Hepatocyte (in vitro differentiated cells): ENCODE measurements around the gene SLAIN2. TPM values are rescaled to one million over a fixed set of nuclear protein-coding genes. Genes with fewer than 3 reads are reported as not detected.

Experiments used
- DNase-seq: peaks from one replicate; pipeline ENCODE4 v3.0.0-alpha.2; 2016; ENCODE audit warnings: low spot score
- H2AFZ ChIP-seq: fragments of 200-600 bp; sonication (generic); 2 replicates; pipeline ENCODE4 v1.6.0; 2016; ENCODE audit warnings: antibody characterized with exemption, mild to moderate bottlenecking
- H3K27ac ChIP-seq: fragments of 200-600 bp; sonication (generic); 2 replicates; pipeline ENCODE4 v1.5.1; 2016; ENCODE audit warnings: mild to moderate bottlenecking
- H3K27me3 ChIP-seq: fragments of 200-600 bp; sonication (generic); 2 replicates; pipeline ENCODE4 v1.6.1; 2016
- H3K36me3 ChIP-seq: fragments of 200-600 bp; sonication (generic); replicated peaks from 2 replicates; pipeline ENCODE4 v1.5.1; 2016; ENCODE audit warnings: low read depth; ENCODE audit not compliant: insufficient read depth
- H3K4me1 ChIP-seq: fragments of 200-600 bp; sonication (generic); 2 replicates; pipeline ENCODE4 v1.5.1; 2016; ENCODE audit warnings: mild to moderate bottlenecking, moderate library complexity; ENCODE audit not compliant: insufficient read depth
- H3K4me2 ChIP-seq: fragments of 200-600 bp; sonication (generic); 2 replicates; pipeline ENCODE4 v1.6.0; 2016
- H3K4me3 ChIP-seq: fragments of 200-600 bp; sonication (generic); 2 replicates; pipeline ENCODE4 v1.5.1; 2016; ENCODE audit warnings: mild to moderate bottlenecking
- H3K79me2 ChIP-seq: fragments of 200-600 bp; sonication (generic); 2 replicates; pipeline ENCODE4 v1.6.0; 2017; ENCODE audit warnings: mild to moderate bottlenecking
- H3K9me2 ChIP-seq: fragments of 200-600 bp; sonication (generic); replicated peaks from 2 replicates; pipeline ENCODE4 v1.6.0; 2017; ENCODE audit warnings: mild to moderate bottlenecking; ENCODE audit not compliant: insufficient read depth
- H3K9me3 ChIP-seq: fragments of 200-600 bp; sonication (generic); 2 replicates; pipeline ENCODE4 v1.5.1; 2016; ENCODE audit warnings: low read depth, mild to moderate bottlenecking
- H4K20me1 ChIP-seq: fragments of 200-600 bp; sonication (generic); 2 replicates; pipeline ENCODE4 v1.6.0; 2016; ENCODE audit warnings: mild to moderate bottlenecking; ENCODE audit not compliant: insufficient read depth, poor library complexity, severe bottlenecking
- EZH2 ChIP-seq: fragments of 200-600 bp; sonication (generic); IDR thresholded peaks from 2 replicates; pipeline ENCODE4 v1.6.1; 2016; ENCODE audit warnings: antibody characterized with exemption, mild to moderate bottlenecking, borderline replicate concordance
- EZH2phosphoT487 ChIP-seq: fragments of 200-600 bp; sonication (generic); IDR thresholded peaks from one replicate; pipeline ENCODE4 v1.6.1; 2018; ENCODE audit warnings: antibody characterized with exemption, mild to moderate bottlenecking, low read depth, moderate library complexity; ENCODE audit not compliant: unreplicated experiment, severe bottlenecking
- WGBS: methylation state at CpG from one replicate; pipeline ENCODE4 v1.1.6; 2016; ENCODE audit warnings: low lambda C conversion rate; ENCODE audit errors: missing lambda C conversion rate; 5-methylcytosine and 5-hydroxymethylcytosine counted together
- polyA plus RNA-seq: library from polyadenylated mRNA; unstranded; fragments of >200 nt; fragmentation: Nextera tagmentation; extraction: Ambion mirVana; gene quantifications from 2 replicates; pipeline ENCODE4 v1.2.1, GENCODE V29; 2016
- total RNA-seq: library from RNA; depleted of rRNA; stranded (reverse); fragments of >200 nt; gene quantifications from 2 replicates; pipeline ENCODE4 v1.2.3, GENCODE V29; 2014
- TF ChIP-seq, protein P1 (sequence below): fragments of 200-600 bp; sonication (generic); IDR thresholded peaks from 2 replicates; pipeline ENCODE4 v1.5.1; 2016; ENCODE audit warnings: antibody characterized with exemption, mild to moderate bottlenecking; ENCODE audit not compliant: poor library complexity

Gene SLAIN2
- total and polyA plus RNA-seq, 2 experiments from 2014 or later: 40.1 to 67.6 TPM

- TF ChIP-seq, protein P1, sequence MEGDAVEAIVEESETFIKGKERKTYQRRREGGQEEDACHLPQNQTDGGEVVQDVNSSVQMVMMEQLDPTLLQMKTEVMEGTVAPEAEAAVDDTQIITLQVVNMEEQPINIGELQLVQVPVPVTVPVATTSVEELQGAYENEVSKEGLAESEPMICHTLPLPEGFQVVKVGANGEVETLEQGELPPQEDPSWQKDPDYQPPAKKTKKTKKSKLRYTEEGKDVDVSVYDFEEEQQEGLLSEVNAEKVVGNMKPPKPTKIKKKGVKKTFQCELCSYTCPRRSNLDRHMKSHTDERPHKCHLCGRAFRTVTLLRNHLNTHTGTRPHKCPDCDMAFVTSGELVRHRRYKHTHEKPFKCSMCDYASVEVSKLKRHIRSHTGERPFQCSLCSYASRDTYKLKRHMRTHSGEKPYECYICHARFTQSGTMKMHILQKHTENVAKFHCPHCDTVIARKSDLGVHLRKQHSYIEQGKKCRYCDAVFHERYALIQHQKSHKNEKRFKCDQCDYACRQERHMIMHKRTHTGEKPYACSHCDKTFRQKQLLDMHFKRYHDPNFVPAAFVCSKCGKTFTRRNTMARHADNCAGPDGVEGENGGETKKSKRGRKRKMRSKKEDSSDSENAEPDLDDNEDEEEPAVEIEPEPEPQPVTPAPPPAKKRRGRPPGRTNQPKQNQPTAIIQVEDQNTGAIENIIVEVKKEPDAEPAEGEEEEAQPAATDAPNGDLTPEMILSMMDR: no peak
- TF ChIP-seq EZH2: no peak
- no peak for TF ChIP-seq EZH2phosphoT487
- no peak overlapping the region for H3K4me3 ChIP-seq
- no peak for DNase-seq
- H2AFZ ChIP-seq: no peak overlapping the region
- H4K20me1 ChIP-seq: no peaks in the 10 kb centered on the region
- H3K9me2 ChIP-seq: no peaks in the 10 kb centered on the region
- no peaks in the 10 kb centered on the region for H3K79me2 ChIP-seq
- no peaks in the 10 kb centered on the region for H3K9me3 ChIP-seq
- H3K4me1 ChIP-seq: no peaks in the 10 kb centered on the region
- H3K4me2 ChIP-seq: no peak overlapping the region
- 100% methylated on average over 2 of the region's 2 CpGs for WGBS
- H3K27me3 ChIP-seq: no peaks in the 10 kb centered on the region
- no peak overlapping the region for H3K27ac ChIP-seq
- no peaks in the 10 kb centered on the region for H3K36me3 ChIP-seq
Observed at GRCh38 chr4:48421101-48421500, 79.8 kb downstream of the SLAIN2 start.

DNA sequence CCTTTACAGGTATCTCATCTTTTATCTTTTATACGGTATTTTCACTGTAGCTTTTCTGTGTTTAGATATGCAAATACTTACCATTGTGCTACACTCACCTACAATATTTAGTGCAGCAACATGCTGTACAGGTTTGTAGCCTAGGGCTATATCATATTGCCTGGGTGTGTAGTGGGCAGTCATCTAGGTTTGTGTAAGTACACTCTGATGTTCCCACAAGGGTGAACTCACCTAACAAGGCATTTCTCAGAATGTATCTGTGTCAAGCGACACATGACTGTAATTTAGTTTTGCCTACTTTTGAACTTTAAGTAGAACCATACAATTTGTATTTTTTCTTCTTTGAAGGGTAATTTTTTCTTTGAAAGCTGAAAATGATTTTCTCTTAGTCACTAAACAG, 87.6 kb downstream of the SLAIN2 start:
- no peaks in the 10 kb centered on the region for H3K79me2 ChIP-seq
- no peak for TF ChIP-seq EZH2
- no peak for TF ChIP-seq EZH2phosphoT487
- TF ChIP-seq, protein P1: no peak
- 92% methylated on average over 2 of the region's 2 CpGs for WGBS
- H4K20me1 ChIP-seq: no peaks in the 10 kb centered on the region
- H3K4me1 ChIP-seq: no peaks in the 10 kb centered on the region
- H3K27me3 ChIP-seq: no peaks in the 10 kb centered on the region
- no peaks in the 10 kb centered on the region for H3K36me3 ChIP-seq
- DNase-seq: no peak
- H3K4me3 ChIP-seq: no peak overlapping the region
- H3K27ac ChIP-seq: no peak overlapping the region
- no peak overlapping the region for H3K4me2 ChIP-seq
- H3K9me2 ChIP-seq: no peaks in the 10 kb centered on the region
- H3K9me3 ChIP-seq: no peaks in the 10 kb centered on the region
- H2AFZ ChIP-seq: no peak overlapping the region

DNA sequence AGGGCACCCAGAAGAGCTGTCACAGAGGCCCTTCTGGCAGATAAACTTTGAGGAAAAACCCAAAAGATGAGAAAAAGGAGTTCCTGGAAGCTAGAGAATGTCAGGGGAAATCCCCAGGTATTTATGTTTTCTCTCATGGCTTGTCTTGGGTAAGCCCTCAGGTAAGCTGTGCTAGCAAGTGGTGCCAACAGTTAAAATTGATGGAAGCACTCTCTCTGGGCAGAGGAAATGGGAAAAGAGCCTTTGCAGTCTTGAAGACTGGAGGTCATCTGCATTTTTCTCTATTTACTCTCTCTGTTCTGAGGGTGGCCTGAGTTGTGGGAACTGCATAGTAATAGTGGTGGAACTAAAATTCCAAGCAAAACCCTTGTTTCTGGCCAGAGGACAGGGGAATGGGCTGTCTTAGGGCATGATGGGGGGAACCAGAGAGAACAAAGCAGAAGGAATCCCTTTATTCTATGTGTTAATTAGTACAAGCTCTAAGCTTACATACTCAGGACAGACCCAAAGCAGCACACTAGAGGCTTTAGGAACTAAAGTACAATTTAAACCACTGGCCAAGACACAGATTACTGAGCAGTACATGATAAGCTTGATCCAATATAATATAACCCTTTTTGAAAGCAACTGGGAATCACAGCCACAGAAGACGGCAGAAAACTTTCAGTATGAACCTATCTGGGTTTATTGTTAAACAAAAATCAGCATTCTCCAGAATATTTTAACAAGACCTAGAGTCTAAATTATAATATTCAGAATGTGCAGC, 88.6 kb downstream of the SLAIN2 start:
- 40% methylated on average over 1 of the region's 1 CpG for WGBS

More for the DNA sequence above, 88.6 kb downstream of the SLAIN2 start:
- H2AFZ ChIP-seq: no peak overlapping the region
- no peak overlapping the region for H3K4me3 ChIP-seq
- H4K20me1 ChIP-seq: no peaks in the 10 kb centered on the region
- H3K9me2 ChIP-seq: no peaks in the 10 kb centered on the region
- H3K4me1 ChIP-seq: no peaks in the 10 kb centered on the region
- H3K27me3 ChIP-seq: no peaks in the 10 kb centered on the region
- no peak for DNase-seq
- no peak overlapping the region for H3K27ac ChIP-seq
- TF ChIP-seq, protein P1: no peak
- H3K9me3 ChIP-seq: no peaks in the 10 kb centered on the region
- H3K79me2 ChIP-seq: no peaks in the 10 kb centered on the region
- H3K4me2 ChIP-seq: no peak overlapping the region
- no peaks in the 10 kb centered on the region for H3K36me3 ChIP-seq
